Panc1 (cell line): Measurements from ENCODE around the gene SEPHS1. TPM values are rescaled to one million over a fixed set of nuclear protein-coding genes. Genes with fewer than 3 reads are reported as not detected.

ENCODE experiments used
- ATAC-seq: fragments of 200-7000 bp; cut with Tn5 transposase; 2 replicates; pipeline ENCODE4 v1.9.1; 2020; ENCODE audit warnings: mild to moderate bottlenecking, moderate library complexity
- BruUV-seq: library from RNA; stranded (reverse); fragments of 400-500 nt; replicated peaks from 2 replicates; lab custom pipeline; 2021; lab: Mats Ljungman, UMichigan
- CTCF ChIA-PET: fragments of 300-600 bp; sonication (Branson Sonifier 250); formaldehyde crosslinking; loops from one replicate; lab custom pipeline; 2022; ENCODE audit warnings: antibody characterized with exemption; lab: Charles Lee
- POLR2A ChIA-PET: fragments of 300-600 bp; sonication (Branson Sonifier 250); formaldehyde crosslinking; loops from one replicate; lab custom pipeline; 2022; ENCODE audit warnings: antibody characterized with exemption; lab: Charles Lee
- DNase-seq: peaks from one replicate; pipeline ENCODE4 v3.0.0-alpha.2; 2010; ENCODE audit warnings: low read depth, low spot score
- H3K27ac ChIP-seq: 2 replicates; pipeline ENCODE4 v1.5.1; 2011; ENCODE audit warnings: mild to moderate bottlenecking, low read length, inconsistent platforms
- H3K27me3 ChIP-seq: fragments of 200-500 bp; sonication (Bioruptor generic); 2 replicates; pipeline ENCODE4 v1.6.0; 2014; ENCODE audit warnings: low read length, inconsistent platforms; ENCODE audit not compliant: control insufficient read depth, insufficient read depth
- H3K36me3 ChIP-seq: fragments of 200-500 bp; sonication (Bioruptor generic); 2 replicates; pipeline ENCODE4 v1.5.1; 2014; ENCODE audit warnings: inconsistent platforms, mild to moderate bottlenecking, low read length, moderate library complexity; ENCODE audit not compliant: control insufficient read depth, insufficient read depth
- H3K4me1 ChIP-seq: 2 replicates; pipeline ENCODE4 v1.5.1; 2011; ENCODE audit warnings: inconsistent platforms, mild to moderate bottlenecking, low read length, moderate library complexity; ENCODE audit not compliant: control insufficient read depth, insufficient read depth
- H3K4me3 ChIP-seq, 2 experiments: 2 replicates each; pipeline ENCODE4 v1.5.1; 2011 to 2012; ENCODE audit warnings: low read depth in 2 of 2, low read length in 2 of 2, mild to moderate bottlenecking in 2 of 2, inconsistent platforms in 1 of 2, moderate library complexity in 1 of 2
- H3K9me3 ChIP-seq: fragments of 200-500 bp; sonication (Bioruptor generic); 2 replicates; pipeline ENCODE4 v1.5.1; 2014; ENCODE audit warnings: low read depth, mild to moderate bottlenecking, inconsistent platforms, low read length, moderate library complexity; ENCODE audit not compliant: control insufficient read depth, insufficient read depth
- POLR2AphosphoS5 ChIP-seq: IDR thresholded peaks from 2 replicates; pipeline ENCODE4 v1.6.1; 2012; ENCODE audit warnings: mild to moderate bottlenecking, low read depth, low read length, moderate library complexity
- SIN3A ChIP-seq: IDR thresholded peaks from 2 replicates; pipeline ENCODE4 v1.6.1; 2012; ENCODE audit warnings: low read depth, mild to moderate bottlenecking, low read length, moderate library complexity, borderline replicate concordance; ENCODE audit not compliant: insufficient read depth
- TCF7L2 ChIP-seq: IDR thresholded peaks from 2 replicates; pipeline ENCODE4 v1.6.1; 2011; ENCODE audit warnings: mild to moderate bottlenecking, low read depth, low read length, inconsistent platforms
- in situ Hi-C: cut with HindIII; loops from 2 replicates; pipeline ENCODE4 v1.10.0; 2016; ENCODE audit warnings: low sequenced_read_pairs, low pct_unique_long_range_greater_than_20kb
- intact Hi-C: fragments of 100-400 bp; cut with micrococcal nuclease; formaldehyde crosslinking; loops from one replicate; pipeline ENCODE4 v1.10.0; 2022; ENCODE audit not compliant: unreplicated experiment
- total RNA-seq: library from RNA; stranded (reverse); gene quantifications from one replicate; pipeline ENCODE4 v1.2.1, GENCODE V29; 2021; ENCODE audit not compliant: unreplicated experiment
- TF ChIP-seq, protein P1 (sequence below): fragments of 450-650 bp; IDR thresholded peaks from 2 replicates; pipeline ENCODE4 v1.5.1; 2017; ENCODE audit warnings: mild to moderate bottlenecking
- TF ChIP-seq, protein P2 (sequence below), 2 experiments: IDR thresholded peaks; 2 replicates each; pipeline ENCODE4 v1.6.1; 2011 to 2012; ENCODE audit warnings: low read depth in 2 of 2, control low read depth in 1 of 2, low read length in 1 of 2, mild to moderate bottlenecking in 1 of 2, moderate library complexity in 1 of 2; ENCODE audit not compliant: insufficient read depth in 1 of 2

SEPHS1 gene
- total RNA-seq, 1 experiment from 2014 or later: 47.1 TPM

DNA sequence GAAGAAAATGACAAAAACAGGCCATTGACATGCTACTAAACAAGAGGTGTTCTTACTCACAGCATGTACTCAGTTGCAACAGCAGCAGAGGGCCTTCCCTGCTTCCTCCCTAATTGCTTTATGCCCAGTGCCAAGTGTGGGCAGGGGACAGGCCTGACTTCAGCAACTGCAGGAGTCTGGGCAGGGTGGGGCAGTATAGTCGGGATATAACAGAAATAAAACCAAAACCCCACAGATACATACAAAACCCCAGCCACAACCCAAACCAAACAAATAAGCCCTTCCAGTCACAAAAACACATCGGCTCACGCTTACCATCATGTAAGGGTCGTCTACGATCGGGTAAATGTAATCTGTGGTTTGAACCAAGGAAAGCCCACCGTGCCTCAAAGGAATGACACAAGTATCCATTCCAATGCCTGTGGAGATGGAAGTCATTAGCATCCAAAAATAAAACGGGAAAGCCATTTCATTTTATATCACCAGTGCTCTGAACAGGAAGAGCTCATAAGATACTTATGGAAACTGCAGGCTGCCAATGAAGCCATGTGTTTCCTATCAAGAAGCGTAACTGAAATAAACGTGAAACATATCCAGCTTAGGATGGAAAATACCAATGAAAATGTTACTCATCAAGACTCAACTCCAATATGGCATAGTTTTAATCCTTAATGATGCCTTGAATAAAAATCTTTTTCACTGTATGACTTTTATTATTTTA, 9.5 kb downstream of the SEPHS1 start:
- in situ Hi-C loops: no loop called here
- ATAC-seq: no peak
- no TSS peak for BruUV-seq

DNA sequence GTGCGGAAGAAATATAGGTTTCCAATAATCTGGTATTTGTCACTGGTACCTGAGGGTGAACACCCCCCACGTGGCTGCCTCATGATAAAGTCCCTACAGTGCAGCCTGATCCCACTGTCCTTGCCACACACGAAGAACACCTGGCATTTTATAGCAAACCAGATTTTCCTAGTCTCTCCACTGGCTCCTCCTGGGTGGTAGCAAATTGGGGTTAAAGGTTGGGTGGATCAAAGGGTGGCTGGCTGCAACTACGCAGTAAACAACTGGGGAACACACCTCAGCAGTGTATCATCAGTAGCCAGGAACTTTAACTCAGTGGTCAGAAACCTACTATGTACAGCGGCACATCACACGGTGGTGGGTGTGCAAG, 10.3 kb downstream of the SEPHS1 start:
- no peak for TF ChIP-seq SIN3A
- no peak for TF ChIP-seq POLR2AphosphoS5
- no peak for TF ChIP-seq TCF7L2
- TF ChIP-seq, protein P1, sequence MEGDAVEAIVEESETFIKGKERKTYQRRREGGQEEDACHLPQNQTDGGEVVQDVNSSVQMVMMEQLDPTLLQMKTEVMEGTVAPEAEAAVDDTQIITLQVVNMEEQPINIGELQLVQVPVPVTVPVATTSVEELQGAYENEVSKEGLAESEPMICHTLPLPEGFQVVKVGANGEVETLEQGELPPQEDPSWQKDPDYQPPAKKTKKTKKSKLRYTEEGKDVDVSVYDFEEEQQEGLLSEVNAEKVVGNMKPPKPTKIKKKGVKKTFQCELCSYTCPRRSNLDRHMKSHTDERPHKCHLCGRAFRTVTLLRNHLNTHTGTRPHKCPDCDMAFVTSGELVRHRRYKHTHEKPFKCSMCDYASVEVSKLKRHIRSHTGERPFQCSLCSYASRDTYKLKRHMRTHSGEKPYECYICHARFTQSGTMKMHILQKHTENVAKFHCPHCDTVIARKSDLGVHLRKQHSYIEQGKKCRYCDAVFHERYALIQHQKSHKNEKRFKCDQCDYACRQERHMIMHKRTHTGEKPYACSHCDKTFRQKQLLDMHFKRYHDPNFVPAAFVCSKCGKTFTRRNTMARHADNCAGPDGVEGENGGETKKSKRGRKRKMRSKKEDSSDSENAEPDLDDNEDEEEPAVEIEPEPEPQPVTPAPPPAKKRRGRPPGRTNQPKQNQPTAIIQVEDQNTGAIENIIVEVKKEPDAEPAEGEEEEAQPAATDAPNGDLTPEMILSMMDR: no peak
- TF ChIP-seq, protein P2, sequence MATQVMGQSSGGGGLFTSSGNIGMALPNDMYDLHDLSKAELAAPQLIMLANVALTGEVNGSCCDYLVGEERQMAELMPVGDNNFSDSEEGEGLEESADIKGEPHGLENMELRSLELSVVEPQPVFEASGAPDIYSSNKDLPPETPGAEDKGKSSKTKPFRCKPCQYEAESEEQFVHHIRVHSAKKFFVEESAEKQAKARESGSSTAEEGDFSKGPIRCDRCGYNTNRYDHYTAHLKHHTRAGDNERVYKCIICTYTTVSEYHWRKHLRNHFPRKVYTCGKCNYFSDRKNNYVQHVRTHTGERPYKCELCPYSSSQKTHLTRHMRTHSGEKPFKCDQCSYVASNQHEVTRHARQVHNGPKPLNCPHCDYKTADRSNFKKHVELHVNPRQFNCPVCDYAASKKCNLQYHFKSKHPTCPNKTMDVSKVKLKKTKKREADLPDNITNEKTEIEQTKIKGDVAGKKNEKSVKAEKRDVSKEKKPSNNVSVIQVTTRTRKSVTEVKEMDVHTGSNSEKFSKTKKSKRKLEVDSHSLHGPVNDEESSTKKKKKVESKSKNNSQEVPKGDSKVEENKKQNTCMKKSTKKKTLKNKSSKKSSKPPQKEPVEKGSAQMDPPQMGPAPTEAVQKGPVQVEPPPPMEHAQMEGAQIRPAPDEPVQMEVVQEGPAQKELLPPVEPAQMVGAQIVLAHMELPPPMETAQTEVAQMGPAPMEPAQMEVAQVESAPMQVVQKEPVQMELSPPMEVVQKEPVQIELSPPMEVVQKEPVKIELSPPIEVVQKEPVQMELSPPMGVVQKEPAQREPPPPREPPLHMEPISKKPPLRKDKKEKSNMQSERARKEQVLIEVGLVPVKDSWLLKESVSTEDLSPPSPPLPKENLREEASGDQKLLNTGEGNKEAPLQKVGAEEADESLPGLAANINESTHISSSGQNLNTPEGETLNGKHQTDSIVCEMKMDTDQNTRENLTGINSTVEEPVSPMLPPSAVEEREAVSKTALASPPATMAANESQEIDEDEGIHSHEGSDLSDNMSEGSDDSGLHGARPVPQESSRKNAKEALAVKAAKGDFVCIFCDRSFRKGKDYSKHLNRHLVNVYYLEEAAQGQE (IDR thresholded peaks at IDR 0.05; ENCODE audit: insufficient read depth in 1 of 2, low read depth in 2 of 2, low read length in 1 of 2): no peak
- ATAC-seq: no peak
- POLR2A ChIA-PET: no interaction called here
- intact Hi-C loops (no loop called here), in situ Hi-C loops (no loop called here)
- Histone ChIP-seq H3K4me3 (no peak overlapping the region), H3K27me3 (no peaks in the 10 kb centered on the region), H3K4me1 (no peaks in the 10 kb centered on the region), H3K36me3 (peaks cover 2% of the 10 kb centered on the region; the same call in 1 of the 2 replicates), H3K27ac (no peak overlapping the region), H3K9me3 (no peaks in the 10 kb centered on the region)
- no peak for DNase-seq
- CTCF ChIA-PET: no interaction called here
- BruUV-seq: no TSS peak

More for the DNA sequence above, 9.5 kb downstream of the SEPHS1 start:
- no peak for DNase-seq
- H3K27ac ChIP-seq: no peak overlapping the region
- no peaks in the 10 kb centered on the region for H3K4me1 ChIP-seq
- no peaks in the 10 kb centered on the region for H3K9me3 ChIP-seq
- TF ChIP-seq, protein P1: no peak
- no peak for TF ChIP-seq POLR2AphosphoS5
- TF ChIP-seq TCF7L2: no peak
- TF ChIP-seq SIN3A: no peak
- TF ChIP-seq, protein P2 (IDR thresholded peaks at IDR 0.05; ENCODE audit: insufficient read depth in 1 of 2, low read depth in 2 of 2, low read length in 1 of 2): no peak
- intact Hi-C loops: no loop called here
- no peaks in the 10 kb centered on the region for H3K27me3 ChIP-seq
- ChIA-PET CTCF (no interaction called here), POLR2A (no interaction called here)
- H3K36me3 ChIP-seq: peaks cover 2% of the 10 kb centered on the region; the same call in 1 of the 2 replicates
- H3K4me3 ChIP-seq: no peak overlapping the region
